Measurements from ENCODE around the gene TGFBRAP1.

Gene TGFBRAP1

GRCh38 chr2:105296017-105296611 lies 33.4 kb downstream of the TGFBRAP1 start:
- no peaks in the 10 kb centered on the region for H3K27me3 ChIP-seq (replicated peaks; ENCODE audit: insufficient read depth, low read length)
- no peak overlapping the region for H2AFZ ChIP-seq (ENCODE audit: low read length)
- H3F3A ChIP-seq (ENCODE audit: insufficient read depth, low read length) = no peaks in the 10 kb centered on the region
- peaks cover 9% of the 10 kb centered on the region; the same call in 1 of the 2 replicates for H3K36me3 ChIP-seq (replicated peaks; ENCODE audit: insufficient read depth, low read length)
- TF ChIP-seq CTCF (IDR thresholded peaks at IDR 0.05; ENCODE audit: low read length) (no peak), EZH2phosphoT487 (IDR thresholded peaks at IDR 0.05; ENCODE audit: low read length) (no peak), EZH2 (optimal IDR thresholded peaks at IDR 0.05; ENCODE audit: low read depth, low read length) (no peak)
- no peak overlapping the region for H3K4me2 ChIP-seq (ENCODE audit: low read depth, low read length)
- H3K9me2 ChIP-seq (replicated peaks; ENCODE audit: insufficient read depth, low read length) = no peaks in the 10 kb centered on the region
- H3K9me3 ChIP-seq (replicated peaks; ENCODE audit: insufficient read depth, low read length) = no peaks in the 10 kb centered on the region
- peaks cover 4% of the 10 kb centered on the region; the same call in 1 of the 2 replicates for H4K20me1 ChIP-seq (ENCODE audit: insufficient read depth, low read length)
- H3K4me3 ChIP-seq (ENCODE audit: low read length) = no peak overlapping the region
- peaks cover 16% of the 10 kb centered on the region for H3K79me2 ChIP-seq (ENCODE audit: low read length)
- no peaks in the 10 kb centered on the region for H3K4me1 ChIP-seq (ENCODE audit: low read length)
- H3K27ac ChIP-seq (ENCODE audit: low read length) = no peak overlapping the region
- DNase-seq = no peak
- no peak overlapping the region for H3K9ac ChIP-seq (ENCODE audit: low read length)

GRCh38 chr2:105294844-105295481 lies 34.6 kb downstream of the TGFBRAP1 start:
- H3K27me3 ChIP-seq (replicated peaks; ENCODE audit: insufficient read depth, low read length) = no peaks in the 10 kb centered on the region
- H3K4me3 ChIP-seq (ENCODE audit: low read length) = no peak overlapping the region
- peaks cover 10% of the 10 kb centered on the region; the same call in 1 of the 2 replicates for H3K79me2 ChIP-seq (ENCODE audit: low read length)
- TF ChIP-seq EZH2 (optimal IDR thresholded peaks at IDR 0.05; ENCODE audit: low read depth, low read length) (no peak), CTCF (IDR thresholded peaks at IDR 0.05; ENCODE audit: low read length) (peak; percentile 62), EZH2phosphoT487 (IDR thresholded peaks at IDR 0.05; ENCODE audit: low read length) (no peak)
- peaks cover 4% of the 10 kb centered on the region; the same call in 1 of the 2 replicates for H4K20me1 ChIP-seq (ENCODE audit: insufficient read depth, low read length)
- H3K27ac ChIP-seq (ENCODE audit: low read length) = no peak overlapping the region
- no peaks in the 10 kb centered on the region for H3K4me1 ChIP-seq (ENCODE audit: low read length)
- H3K36me3 ChIP-seq (replicated peaks; ENCODE audit: insufficient read depth, low read length) = peaks cover 9% of the 10 kb centered on the region; the same call in 1 of the 2 replicates
- no peak overlapping the region for H3K4me2 ChIP-seq (ENCODE audit: low read depth, low read length)
- DNase-seq = peak; percentile 62
- H3K9me2 ChIP-seq (replicated peaks; ENCODE audit: insufficient read depth, low read length) = no peaks in the 10 kb centered on the region
- H2AFZ ChIP-seq (ENCODE audit: low read length) = no peak overlapping the region
- no peaks in the 10 kb centered on the region for H3K9me3 ChIP-seq (replicated peaks; ENCODE audit: insufficient read depth, low read length)
- no peaks in the 10 kb centered on the region for H3F3A ChIP-seq (ENCODE audit: insufficient read depth, low read length)
- no peak overlapping the region for H3K9ac ChIP-seq (ENCODE audit: low read length)

GRCh38 chr2:105294046-105294445 lies 35.5 kb downstream of the TGFBRAP1 start:
- Histone ChIP-seq H3F3A (ENCODE audit: insufficient read depth, low read length) (no peaks in the 10 kb centered on the region), H3K9me2 (replicated peaks; ENCODE audit: insufficient read depth, low read length) (no peaks in the 10 kb centered on the region), H3K9ac (ENCODE audit: low read length) (no peak overlapping the region), H3K27me3 (replicated peaks; ENCODE audit: insufficient read depth, low read length) (no peaks in the 10 kb centered on the region), H3K79me2 (ENCODE audit: low read length) (0 out of 2 replicates have a peak, but pooled peaks cover under 1% of the 10 kb centered on the region), H3K36me3 (replicated peaks; ENCODE audit: insufficient read depth, low read length) (peaks cover 12% of the 10 kb centered on the region; the same call in 1 of the 2 replicates), H3K27ac (ENCODE audit: low read length) (no peak overlapping the region), H3K9me3 (replicated peaks; ENCODE audit: insufficient read depth, low read length) (no peaks in the 10 kb centered on the region), H3K4me2 (ENCODE audit: low read depth, low read length) (no peak overlapping the region), H3K4me3 (ENCODE audit: low read length) (no peak overlapping the region), H3K4me1 (ENCODE audit: low read length) (no peaks in the 10 kb centered on the region), H2AFZ (ENCODE audit: low read length) (no peak overlapping the region), H4K20me1 (ENCODE audit: insufficient read depth, low read length) (peaks cover 4% of the 10 kb centered on the region; the same call in 1 of the 2 replicates)
- TF ChIP-seq EZH2 (optimal IDR thresholded peaks at IDR 0.05; ENCODE audit: low read depth, low read length) (no peak), CTCF (IDR thresholded peaks at IDR 0.05; ENCODE audit: low read length) (no peak), EZH2phosphoT487 (IDR thresholded peaks at IDR 0.05; ENCODE audit: low read length) (no peak)
- DNase-seq = no peak
